Thyroid gland (tissue), 4 donors: ENCODE data around the gene IFNGR2. TPM values are rescaled to one million over a fixed set of nuclear protein-coding genes. Genes with fewer than 3 reads are reported as not detected.

Experiments used
- DNase-seq, 2 donors: peaks; one replicate each; pipeline ENCODE4 v3.0.0-alpha.2; 2019
- H3K27ac ChIP-seq, 3 donors: fragments of 200-600 bp; sonication (generic); 1 replicate in 2 of 3; 2 replicates in 1 of 3; pipeline ENCODE4 v1.5.1; 2016 to 2019; ENCODE audit warnings: mild to moderate bottlenecking in 1 of 3, moderate library complexity in 1 of 3
- H3K27me3 ChIP-seq: fragments of 200-600 bp; sonication (generic); one replicate; pipeline ENCODE4 v1.5.1; 2019
- H3K36me3 ChIP-seq, 2 donors: fragments of 200-600 bp; sonication (generic); one replicate each; pipeline ENCODE4 v1.5.1; 2016 to 2019
- H3K4me1 ChIP-seq, 2 donors: fragments of 200-600 bp; sonication (generic); one replicate each; pipeline ENCODE4 v1.5.1; 2017 to 2019
- H3K4me3 ChIP-seq, 3 donors: fragments of 200-600 bp; sonication (generic); replicated peaks in 1 of 3; 1 replicate in 2 of 3; 2 replicates in 1 of 3; pipeline ENCODE4 v1.5.1; 2016; ENCODE audit warnings: mild to moderate bottlenecking in 1 of 3
- H3K9me3 ChIP-seq: fragments of 200-600 bp; sonication (generic); one replicate; pipeline ENCODE4 v1.5.1; 2017
- CTCF ChIP-seq, 6 experiments: fragments of 200-600 bp in 3 of 6; fragments of 450-650 bp in 3 of 6; sonication (generic) in 3 of 6; IDR thresholded peaks; one replicate each; pipeline ENCODE4 v1.5.1; 2016 to 2019; ENCODE audit warnings: antibody characterized with exemption in 6 of 6, mild to moderate bottlenecking in 2 of 6, inconsistent platforms in 1 of 6, moderate library complexity in 1 of 6
- POLR2A ChIP-seq, 2 donors: fragments of 450-650 bp; IDR thresholded peaks; one replicate each; pipeline ENCODE4 v1.6.1; 2017; ENCODE audit warnings: antibody characterized with exemption in 2 of 2, mild to moderate bottlenecking in 2 of 2, moderate library complexity in 1 of 2
- WGBS, 2 donors: methylation state at CpG; one replicate each; pipeline ENCODE4 v1.1.5; 2017; 5-methylcytosine and 5-hydroxymethylcytosine counted together
- intact Hi-C: fragments of 100-400 bp; cut with DNase I; formaldehyde crosslinking; loops from one replicate; pipeline ENCODE4 v1.15.1; 2023
- total RNA-seq, 4 donors: library from RNA; depleted of rRNA; stranded (reverse); fragments of >200 nt; gene quantifications; one replicate each; pipeline ENCODE4 v1.2.3, GENCODE V29; 2016

Gene IFNGR2
- total RNA-seq, 4 donors from 2014 or later: 64.9 to 100 (median 79.0) TPM

DNA sequence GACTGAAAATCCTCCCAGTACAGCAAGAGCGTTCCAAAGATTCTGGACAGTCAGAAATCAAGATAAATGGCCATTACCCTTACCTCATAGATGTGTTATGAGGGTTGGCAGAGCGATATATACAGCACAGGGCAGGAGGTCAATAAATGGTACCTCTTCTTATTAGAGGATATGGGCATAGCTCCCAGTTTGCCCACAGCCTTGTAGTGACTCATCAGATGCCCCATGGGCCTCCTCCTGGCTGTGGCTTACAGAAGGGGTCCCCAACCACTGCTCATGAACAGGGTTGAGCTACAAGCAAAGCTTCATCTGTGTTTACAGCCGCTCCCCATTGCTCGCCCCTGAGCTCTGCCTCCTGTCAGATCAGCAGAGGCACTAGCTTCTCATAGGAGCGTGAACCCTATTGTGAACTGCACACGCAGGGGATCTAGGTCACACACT, 7.3 kb upstream of the IFNGR2 start:
- WGBS, 2 donors: 67 to 93% methylated on average over 6 of the region's 6 CpGs
- Histone ChIP-seq H3K27ac (no peak overlapping the region), H3K4me1 (peaks cover 9 to 14% of the 10 kb centered on the region in 2 donors), H3K27me3 (no peaks in the 10 kb centered on the region), H3K9me3 (no peaks in the 10 kb centered on the region), H3K36me3 (no peaks in the 10 kb centered on the region), H3K4me3 (no peak overlapping the region)
- intact Hi-C loops: no loop called here
- DNase-seq: no peak
- no peak for TF ChIP-seq CTCF (IDR thresholded peaks at IDR 0.05)
- TF ChIP-seq POLR2A (IDR thresholded peaks at IDR 0.05): no peak

DNA sequence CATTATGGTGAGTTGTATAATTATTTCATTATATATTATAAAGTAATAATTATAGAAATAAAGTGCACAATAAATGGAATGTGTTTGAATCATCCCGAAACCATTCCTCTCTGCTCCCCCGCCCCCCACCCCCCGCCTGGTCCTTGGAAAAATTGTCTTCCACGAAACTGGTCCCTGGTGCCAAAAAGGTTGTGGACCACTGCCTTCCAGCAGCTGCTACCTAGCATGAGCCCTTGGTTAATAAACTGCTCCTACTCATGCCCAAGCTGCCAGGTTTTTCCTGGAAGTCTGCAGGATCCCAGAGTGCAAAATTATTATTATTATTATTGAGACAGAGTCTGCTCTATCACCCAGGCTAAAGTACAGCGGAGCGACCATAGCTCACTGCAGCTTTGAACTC, 6.8 kb upstream of the IFNGR2 start:
- no peaks in the 10 kb centered on the region for H3K9me3 ChIP-seq
- 73 to 87% methylated on average over 6 of the region's 6 CpGs for WGBS, 2 donors

DNA sequence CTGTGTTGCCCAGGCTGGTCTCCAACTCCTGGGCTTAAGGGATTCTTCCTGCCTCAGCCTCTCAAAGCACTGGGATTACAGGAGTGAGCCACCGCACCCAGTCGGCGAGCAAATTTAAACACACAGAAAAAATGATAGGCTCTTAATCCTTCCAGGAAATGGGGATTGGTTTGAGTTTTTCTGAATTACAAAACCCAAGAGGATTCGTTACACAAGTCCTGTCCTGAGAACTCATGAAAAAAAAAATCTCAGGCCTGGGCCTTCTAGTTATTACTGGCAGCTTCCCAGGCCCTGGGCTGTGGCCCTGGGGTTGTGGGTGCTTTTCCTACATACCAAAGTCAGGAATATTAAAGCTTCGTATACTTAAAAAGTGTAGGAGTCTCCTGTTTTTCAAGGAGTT, 6.3 kb upstream of the IFNGR2 start:
- 66 to 71% methylated on average over 5 of the region's 5 CpGs for WGBS, 2 donors
- Histone ChIP-seq H3K27ac (peak overlapping the region in 2 of 3 donors; percentile 8 to 46), H3K4me3 (no peak overlapping the region), H3K36me3 (no peaks in the 10 kb centered on the region), H3K4me1 (peaks cover 12 to 22% of the 10 kb centered on the region in 2 donors), H3K27me3 (no peaks in the 10 kb centered on the region), H3K9me3 (no peaks in the 10 kb centered on the region)
- DNase-seq: peak in 1 of 2 donors; percentile 18
- no peak for TF ChIP-seq POLR2A (IDR thresholded peaks at IDR 0.05)
- no peak for TF ChIP-seq CTCF (IDR thresholded peaks at IDR 0.05)
- intact Hi-C loops: no loop called here

More for the DNA sequence above, 6.8 kb upstream of the IFNGR2 start:
- Histone ChIP-seq H3K27me3 (no peaks in the 10 kb centered on the region), H3K27ac (peak overlapping the region in 2 of 3 donors; percentile 8 to 46), H3K4me3 (no peak overlapping the region), H3K4me1 (peaks cover 10 to 19% of the 10 kb centered on the region in 2 donors), H3K36me3 (no peaks in the 10 kb centered on the region)
- DNase-seq: no peak
- no peak for TF ChIP-seq CTCF (IDR thresholded peaks at IDR 0.05)
- no peak for TF ChIP-seq POLR2A (IDR thresholded peaks at IDR 0.05)
- intact Hi-C loops: no loop called here

- Histone ChIP-seq H3K36me3 (no peaks in the 10 kb centered on the region), H3K27ac (no peak overlapping the region), H3K4me1 (peaks cover 18 to 29% of the 10 kb centered on the region in 2 donors), H3K4me3 (no peak overlapping the region), H3K9me3 (no peaks in the 10 kb centered on the region), H3K27me3 (no peaks in the 10 kb centered on the region)
- intact Hi-C loops: no loop called here
- DNase-seq: no peak
- 88 to 92% methylated on average over 3 of the region's 3 CpGs for WGBS, 2 donors
- no peak for TF ChIP-seq POLR2A (IDR thresholded peaks at IDR 0.05)
- no peak for TF ChIP-seq CTCF (IDR thresholded peaks at IDR 0.05)
These were observed 5.5 kb upstream of the IFNGR2 start for GRCh38 chr21:33397717-33398116.

DNA sequence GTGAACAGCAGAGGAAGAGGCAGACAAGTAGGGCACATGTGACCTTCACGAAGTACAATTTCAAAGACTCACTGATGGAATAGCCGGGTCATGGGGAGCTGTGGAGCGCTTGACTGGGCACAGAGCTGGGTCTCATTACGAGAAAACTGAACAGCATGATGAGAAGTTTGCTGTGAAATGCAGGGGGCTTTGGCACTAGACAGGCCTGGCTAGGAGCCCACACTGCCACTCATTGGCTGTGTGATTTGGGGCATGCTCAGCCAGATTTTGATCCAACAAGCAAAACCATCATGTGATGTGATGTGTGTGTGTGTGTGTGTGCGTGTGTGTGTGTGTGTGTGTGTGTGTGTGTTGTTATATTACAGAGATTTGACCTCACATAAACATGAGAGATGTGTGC, 4.9 kb upstream of the IFNGR2 start:
- WGBS, 2 donors: 76 to 86% methylated on average over 5 of the region's 5 CpGs
- no peaks in the 10 kb centered on the region for H3K27me3 ChIP-seq
- no peak for TF ChIP-seq CTCF (IDR thresholded peaks at IDR 0.05)
- no peak for TF ChIP-seq POLR2A (IDR thresholded peaks at IDR 0.05)
- no peak for DNase-seq
- no peak overlapping the region for H3K4me3 ChIP-seq
- peaks cover 18 to 29% of the 10 kb centered on the region in 2 donors for H3K4me1 ChIP-seq
- no peak overlapping the region for H3K27ac ChIP-seq
- intact Hi-C loops: no loop called here
- H3K9me3 ChIP-seq: no peaks in the 10 kb centered on the region
- no peaks in the 10 kb centered on the region for H3K36me3 ChIP-seq
